NCI-H82 (cell line): ENCODE data around the gene BCL10.

Experiments used
- DNase-seq: peaks from one replicate; lab custom pipeline; 2025; lab: John Stamatoyannopoulos, UW

BCL10 gene

GRCh38 chr1:85297855-85298629, 21.6 kb upstream of the BCL10 start:
- DNase-seq = peak; percentile 17

GRCh38 chr1:85297538-85297854, 21.1 kb upstream of the BCL10 start:
- DNase-seq = no peak

GRCh38 chr1:85296980-85297379, 20.5 kb upstream of the BCL10 start:
- no peak for DNase-seq

GRCh38 chr1:85295654-85296053, 19.2 kb upstream of the BCL10 start:
- DNase-seq = no peak

GRCh38 chr1:85295006-85295431, 18.6 kb upstream of the BCL10 start:
- no peak for DNase-seq

- DNase-seq = no peak
Measured at GRCh38 chr1:85290826-85291225, 14.4 kb upstream of the BCL10 start.

- DNase-seq = no peak
Measured at GRCh38 chr1:85289848-85290335, 13.5 kb upstream of the BCL10 start.

GRCh38 chr1:85289207-85289847, 12.9 kb upstream of the BCL10 start:
- no peak for DNase-seq

GRCh38 chr1:85284202-85284601, 7.8 kb upstream of the BCL10 start:
- DNase-seq = no peak

GRCh38 chr1:85283475-85284199, 7.2 kb upstream of the BCL10 start:
- peak; percentile 44 for DNase-seq

- DNase-seq = peak; percentile 41
Measured at GRCh38 chr1:85282424-85282823, 6.0 kb upstream of the BCL10 start.

GRCh38 chr1:85280636-85281035, 4.2 kb upstream of the BCL10 start:
- DNase-seq = no peak

- DNase-seq = peak; percentile 15
Measured at GRCh38 chr1:85279458-85280080, 3.1 kb upstream of the BCL10 start.

GRCh38 chr1:85278853-85279314, 2.5 kb upstream of the BCL10 start:
- DNase-seq = no peak

- DNase-seq = no peak
Measured at GRCh38 chr1:85277802-85278201, 1.4 kb upstream of the BCL10 start.

- no peak for DNase-seq
Measured at GRCh38 chr1:85276978-85277639, 677 bp upstream of the BCL10 start.

GRCh38 chr1:85275701-85276214, 674 bp downstream of the BCL10 start:
- DNase-seq = peak; percentile 59

GRCh38 chr1:85274969-85275453, 1.4 kb downstream of the BCL10 start:
- no peak for DNase-seq

- no peak for DNase-seq
Measured at GRCh38 chr1:85273397-85273796, 3.0 kb downstream of the BCL10 start.

- DNase-seq = no peak
Measured at GRCh38 chr1:85268801-85269585, 7.4 kb downstream of the BCL10 start.

- DNase-seq = no peak
Measured at GRCh38 chr1:85267313-85267712, 9.1 kb downstream of the BCL10 start.
